GM21825 (cell line): ENCODE data around the gene SHISA8.

Source experiments
- ATAC-seq: cut with Tn5 transposase; IDR thresholded peaks from one replicate; pipeline ENCODE4 v1.9.1; 2021; ENCODE audit warnings: mild to moderate bottlenecking, moderate library complexity; ENCODE audit not compliant: unreplicated experiment

Gene SHISA8

GRCh38 chr22:41862530-41863266 lies 52.2 kb downstream of the SHISA8 start:
- ATAC-seq, result peak; percentile 56

GRCh38 chr22:41862160-41862529 lies 52.7 kb downstream of the SHISA8 start:
- ATAC-seq, result peak; percentile 40
